ENCODE measurements around the gene B3GAT1. TPM values are rescaled to one million over a fixed set of nuclear protein-coding genes. Genes with fewer than 3 reads are reported as not detected.

B3GAT1 gene
- total RNA-seq, 2 experiments from 2014 or later, result 0.14 to 0.22 TPM

GRCh38 chr11:134455516-134455915 lies 43.5 kb upstream of the B3GAT1 start:
- Mint-ChIP-seq H3K27me3 (peaks cover 6% of the 10 kb centered on the region), H3K4me3 (no peak overlapping the region), H3K9me3 (peaks cover 7% of the 10 kb centered on the region), H3K36me3 (ENCODE audit: low read depth) (no peaks in the 10 kb centered on the region), H3K4me1 (ENCODE audit: low read depth) (no peaks in the 10 kb centered on the region), H3K27ac (no peak overlapping the region)
- POLR2A ChIA-PET, result no interaction called here
- DNase-seq, result no peak
- intact Hi-C loops (cut with DNase I, micrococcal nuclease), result no loop called here
- peaks cover 2 to 4% of the 10 kb centered on the region in 2 experiments for H3K27me3 ChIP-seq (ENCODE audit: control insufficient read depth in 1 of 2, insufficient read depth in 2 of 2, low read length in 2 of 2)
- H3K36me3 ChIP-seq (ENCODE audit: insufficient read depth, low read length), result no peaks in the 10 kb centered on the region
- no peaks in the 10 kb centered on the region for H3K4me1 ChIP-seq (ENCODE audit: insufficient read depth, low read length)
- no peak for TF ChIP-seq CTCF (IDR thresholded peaks at IDR 0.05)
- no peak overlapping the region for H3K27ac ChIP-seq (ENCODE audit: low read depth in 1 of 2, low read length in 2 of 2)
- ATAC-seq (ENCODE audit: poor library complexity), result no peak
- CTCF ChIA-PET, result no interaction called here
- peaks cover 13 to 35% of the 10 kb centered on the region in 2 experiments for H3K9me3 ChIP-seq (ENCODE audit: control insufficient read depth in 1 of 2, insufficient read depth in 1 of 2, low read length in 2 of 2)
- no peak overlapping the region for H3K4me3 ChIP-seq (ENCODE audit: low read length)

GRCh38 chr11:134454146-134454690 lies 42.2 kb upstream of the B3GAT1 start:
- Mint-ChIP-seq H3K27me3 (peaks cover 6% of the 10 kb centered on the region), H3K36me3 (ENCODE audit: low read depth) (no peaks in the 10 kb centered on the region), H3K4me1 (ENCODE audit: low read depth) (no peaks in the 10 kb centered on the region), H3K27ac (no peak overlapping the region), H3K9me3 (peaks cover 5% of the 10 kb centered on the region), H3K4me3 (no peak overlapping the region)
- Histone ChIP-seq H3K4me3 (ENCODE audit: low read length) (no peak overlapping the region), H3K27ac (ENCODE audit: low read depth in 1 of 2, low read length in 2 of 2) (no peak overlapping the region), H3K9me3 (ENCODE audit: control insufficient read depth in 1 of 2, insufficient read depth in 1 of 2, low read length in 2 of 2) (peaks cover 13 to 26% of the 10 kb centered on the region in 2 experiments), H3K36me3 (ENCODE audit: insufficient read depth, low read length) (no peaks in the 10 kb centered on the region), H3K4me1 (ENCODE audit: insufficient read depth, low read length) (no peaks in the 10 kb centered on the region), H3K27me3 (ENCODE audit: control insufficient read depth in 1 of 2, insufficient read depth in 2 of 2, low read length in 2 of 2) (peaks cover 2 to 4% of the 10 kb centered on the region in 2 experiments)
- no peak for TF ChIP-seq CTCF (IDR thresholded peaks at IDR 0.05)
- ATAC-seq (ENCODE audit: poor library complexity), result no peak
- intact Hi-C loops (cut with DNase I, micrococcal nuclease), result no loop called here
- ChIA-PET POLR2A (no interaction called here), CTCF (no interaction called here)
- DNase-seq, result no peak

GRCh38 chr11:134453441-134453840 lies 41.4 kb upstream of the B3GAT1 start:
- H3K36me3 ChIP-seq (ENCODE audit: insufficient read depth, low read length), result no peaks in the 10 kb centered on the region
- peaks cover 2 to 4% of the 10 kb centered on the region in 2 experiments for H3K27me3 ChIP-seq (ENCODE audit: control insufficient read depth in 1 of 2, insufficient read depth in 2 of 2, low read length in 2 of 2)
- ATAC-seq (ENCODE audit: poor library complexity) (no peak), DNase-seq (no peak)
- peaks cover 13 to 21% of the 10 kb centered on the region in 2 experiments for H3K9me3 ChIP-seq (ENCODE audit: control insufficient read depth in 1 of 2, insufficient read depth in 1 of 2, low read length in 2 of 2)
- no peak for TF ChIP-seq CTCF (IDR thresholded peaks at IDR 0.05)
- Mint-ChIP-seq H3K9me3 (peaks cover 3% of the 10 kb centered on the region), H3K4me3 (no peak overlapping the region), H3K36me3 (ENCODE audit: low read depth) (no peaks in the 10 kb centered on the region), H3K27ac (no peak overlapping the region), H3K27me3 (peaks cover 6% of the 10 kb centered on the region), H3K4me1 (ENCODE audit: low read depth) (no peaks in the 10 kb centered on the region)
- ChIA-PET CTCF (no interaction called here), POLR2A (no interaction called here)
- no peak overlapping the region for H3K27ac ChIP-seq (ENCODE audit: low read depth in 1 of 2, low read length in 2 of 2)
- no peaks in the 10 kb centered on the region for H3K4me1 ChIP-seq (ENCODE audit: insufficient read depth, low read length)
- intact Hi-C loops (cut with DNase I, micrococcal nuclease), result no loop called here
- H3K4me3 ChIP-seq (ENCODE audit: low read length), result no peak overlapping the region
